Muscle layer of colon (tissue), 2 donors: ENCODE results near the gene TMEM120A.
"Not testable (repeated sequence)": the region's sequence is repeated elsewhere in the genome, so short reads cannot be mapped to it uniquely, and the experiment has no call there.

ENCODE experiments used
- H3K27ac ChIP-seq: one replicate; pipeline ENCODE4 v1.7.0; 2013; ENCODE audit warnings: low read depth, mild to moderate bottlenecking, low read length, moderate library complexity
- H3K27me3 ChIP-seq, 2 donors: one replicate each; pipeline ENCODE4 v1.7.0; 2013; ENCODE audit warnings: low read length in 2 of 2, mild to moderate bottlenecking in 2 of 2; ENCODE audit not compliant: insufficient read depth in 2 of 2, control insufficient read depth in 1 of 2
- H3K36me3 ChIP-seq: one replicate; pipeline ENCODE4 v1.7.0; 2013; ENCODE audit warnings: mild to moderate bottlenecking, low read length; ENCODE audit not compliant: insufficient read depth
- H3K4me1 ChIP-seq: one replicate; pipeline ENCODE4 v1.7.0; 2013; ENCODE audit warnings: mild to moderate bottlenecking, low read length; ENCODE audit not compliant: insufficient read depth
- H3K4me3 ChIP-seq, 2 donors: one replicate each; pipeline ENCODE4 v1.7.0; 2013; ENCODE audit warnings: low read length in 2 of 2, low read depth in 1 of 2, mild to moderate bottlenecking in 1 of 2, moderate library complexity in 1 of 2
- H3K9ac ChIP-seq: one replicate; pipeline ENCODE4 v1.7.0; 2013; ENCODE audit warnings: low read length
- H3K9me3 ChIP-seq: one replicate; pipeline ENCODE4 v1.7.0; 2013; ENCODE audit warnings: mild to moderate bottlenecking, low read length
- donor health status: abdominal sarcoma.
- donor health status: Adenocarcinoma of cecum.

The TMEM120A gene

GRCh38 chr7:76009672-76010600 is 15.5 kb upstream of the TMEM120A start:
- Histone ChIP-seq H3K27ac (no peak overlapping the region), H3K4me3 (no peak overlapping the region), H3K36me3 (peaks cover 5% of the 10 kb centered on the region)

DNA sequence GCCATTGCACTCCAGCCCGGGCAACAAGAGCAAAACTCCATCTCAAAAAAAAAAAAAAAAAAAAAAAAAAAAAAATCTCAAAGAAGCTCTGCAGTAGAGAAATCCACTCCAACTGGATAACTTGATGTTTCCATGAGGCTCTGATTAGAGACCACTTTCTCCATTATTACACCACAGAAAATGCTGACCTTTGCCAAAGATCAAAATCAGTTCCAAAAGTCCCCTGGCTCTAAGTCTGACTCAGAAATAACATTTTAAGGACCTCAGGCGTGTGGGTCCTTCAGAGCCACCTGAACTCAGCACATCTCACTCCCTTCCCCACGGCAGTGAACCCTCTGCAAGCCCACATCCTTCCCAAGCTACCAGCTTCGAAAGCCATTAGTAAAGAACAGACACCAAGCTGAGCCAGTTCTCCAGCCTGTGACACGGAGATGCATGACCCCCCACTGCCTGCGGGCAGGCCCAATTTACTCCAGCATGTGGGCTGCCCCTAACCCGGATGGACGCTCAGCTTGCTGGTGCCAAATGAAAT is 13.8 kb upstream of the TMEM120A start:
- no peak overlapping the region for H3K27ac ChIP-seq
- H3K4me1 ChIP-seq = peaks cover 11% of the 10 kb centered on the region
- peaks cover 7% of the 10 kb centered on the region for H3K36me3 ChIP-seq

More at GRCh38 chr7:76009672-76010600, 15.5 kb upstream of the TMEM120A start:
- H3K9me3 ChIP-seq = no peaks in the 10 kb centered on the region
- no peak overlapping the region for H3K9ac ChIP-seq
- no peaks in the 10 kb centered on the region for H3K27me3 ChIP-seq
- H3K4me1 ChIP-seq = peaks cover 11% of the 10 kb centered on the region

GRCh38 chr7:76005004-76005403 is 10.6 kb upstream of the TMEM120A start:
- not testable (repeated sequence) for H3K27me3 ChIP-seq, H3K9ac ChIP-seq, H3K27ac ChIP-seq, H3K4me3 ChIP-seq, H3K4me1 ChIP-seq, H3K9me3 ChIP-seq
- H3K36me3 ChIP-seq = peaks cover 11% of the 10 kb centered on the region

More for the DNA sequence above, 13.8 kb upstream of the TMEM120A start:
- H3K4me3 ChIP-seq = no peak overlapping the region
- H3K9ac ChIP-seq = no peak overlapping the region
- no peaks in the 10 kb centered on the region for H3K27me3 ChIP-seq
- no peaks in the 10 kb centered on the region for H3K9me3 ChIP-seq

- Histone ChIP-seq H3K9ac (no peak overlapping the region), H3K36me3 (peaks cover 11% of the 10 kb centered on the region), H3K4me1 (no peaks in the 10 kb centered on the region), H3K4me3 (no peak overlapping the region), H3K9me3 (no peaks in the 10 kb centered on the region), H3K27ac (no peak overlapping the region), H3K27me3 (no peaks in the 10 kb centered on the region)
These were observed 9.0 kb upstream of the TMEM120A start for GRCh38 chr7:76003351-76003750.

DNA sequence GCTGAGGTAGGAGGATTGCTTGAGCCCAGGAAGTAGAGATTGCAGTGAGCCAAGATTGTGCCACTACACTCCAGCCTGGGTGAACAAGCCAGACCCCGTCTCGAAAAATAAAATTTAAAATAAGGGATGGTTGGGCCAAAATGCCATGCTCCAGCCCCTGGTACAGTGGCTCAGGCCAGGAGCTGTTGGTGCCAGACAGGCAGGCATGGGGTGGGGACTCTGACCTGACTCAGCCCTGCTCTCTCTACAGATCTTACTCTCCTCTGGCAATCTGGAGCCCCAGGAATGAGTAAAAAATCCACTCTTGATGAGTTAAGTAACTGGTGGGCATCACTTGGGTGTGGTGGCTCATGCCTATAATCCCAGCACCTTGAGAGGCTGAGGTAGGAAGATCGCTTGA is 8.4 kb upstream of the TMEM120A start:
- no peaks in the 10 kb centered on the region for H3K4me1 ChIP-seq
- no peak overlapping the region for H3K27ac ChIP-seq
- H3K36me3 ChIP-seq = peaks cover 11% of the 10 kb centered on the region
- H3K9me3 ChIP-seq = no peaks in the 10 kb centered on the region
- no peak overlapping the region for H3K9ac ChIP-seq
- H3K27me3 ChIP-seq = no peaks in the 10 kb centered on the region
- no peak overlapping the region for H3K4me3 ChIP-seq

GRCh38 chr7:76002139-76002538 is 7.7 kb upstream of the TMEM120A start:
- Histone ChIP-seq H3K36me3 (peaks cover 11% of the 10 kb centered on the region), H3K4me1 (no peaks in the 10 kb centered on the region), H3K27me3 (no peaks in the 10 kb centered on the region), H3K9ac (no peak overlapping the region), H3K9me3 (no peaks in the 10 kb centered on the region), H3K27ac (no peak overlapping the region), H3K4me3 (no peak overlapping the region)

DNA sequence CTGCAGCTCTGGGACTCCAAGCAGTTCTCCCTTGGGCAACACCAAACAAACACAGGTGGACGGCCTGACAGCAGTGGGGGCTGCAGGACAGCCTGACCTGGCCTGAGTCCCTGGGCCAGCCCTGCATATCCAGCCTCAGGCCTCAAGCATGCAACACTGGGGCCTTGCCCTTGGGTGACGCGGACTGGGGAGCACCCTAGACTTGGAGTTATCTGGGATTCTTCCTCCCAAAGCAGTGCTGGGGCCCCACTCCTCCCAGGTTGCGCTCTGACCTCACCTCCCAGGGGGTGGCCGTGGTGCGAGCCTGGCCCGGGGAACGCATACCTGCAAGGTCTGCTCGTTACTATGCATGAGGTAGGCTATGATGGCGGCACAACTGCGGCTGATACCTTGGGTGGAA is 6.2 kb upstream of the TMEM120A start:
- Histone ChIP-seq H3K9me3 (no peaks in the 10 kb centered on the region), H3K4me1 (no peaks in the 10 kb centered on the region), H3K27me3 (no peaks in the 10 kb centered on the region), H3K4me3 (no peak overlapping the region), H3K36me3 (peaks cover 11% of the 10 kb centered on the region), H3K27ac (no peak overlapping the region), H3K9ac (no peak overlapping the region)

- Histone ChIP-seq H3K4me3 (no peak overlapping the region), H3K9me3 (no peaks in the 10 kb centered on the region), H3K4me1 (peaks cover 6% of the 10 kb centered on the region), H3K36me3 (peaks cover 2% of the 10 kb centered on the region), H3K9ac (no peak overlapping the region), H3K27me3 (no peaks in the 10 kb centered on the region), H3K27ac (no peak overlapping the region)
These were observed 3.6 kb upstream of the TMEM120A start for GRCh38 chr7:75998038-75998437.

DNA sequence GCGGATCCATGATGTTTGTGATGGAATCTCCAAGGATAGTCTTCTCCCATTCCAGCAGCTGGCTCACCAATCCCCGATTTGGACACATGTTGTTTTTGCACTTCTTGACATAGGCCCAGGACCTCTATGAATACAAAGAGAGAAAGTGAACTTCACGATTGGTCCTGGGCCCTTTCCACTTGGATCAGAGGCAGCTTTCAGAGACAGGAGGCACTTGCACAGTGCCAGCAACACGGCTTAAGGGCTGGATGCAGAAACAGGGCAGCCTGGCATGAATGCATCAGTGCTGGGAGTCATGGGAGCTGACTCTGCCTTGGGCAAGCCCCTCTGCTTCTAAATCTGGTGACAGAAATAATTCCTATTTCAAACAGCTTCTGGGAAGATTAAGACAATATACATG is 2.1 kb upstream of the TMEM120A start:
- Histone ChIP-seq H3K36me3 (no peaks in the 10 kb centered on the region), H3K27ac (no peak overlapping the region), H3K27me3 (no peaks in the 10 kb centered on the region), H3K4me3 (no peak overlapping the region), H3K9me3 (no peaks in the 10 kb centered on the region), H3K9ac (no peak overlapping the region), H3K4me1 (peaks cover 7% of the 10 kb centered on the region)

DNA sequence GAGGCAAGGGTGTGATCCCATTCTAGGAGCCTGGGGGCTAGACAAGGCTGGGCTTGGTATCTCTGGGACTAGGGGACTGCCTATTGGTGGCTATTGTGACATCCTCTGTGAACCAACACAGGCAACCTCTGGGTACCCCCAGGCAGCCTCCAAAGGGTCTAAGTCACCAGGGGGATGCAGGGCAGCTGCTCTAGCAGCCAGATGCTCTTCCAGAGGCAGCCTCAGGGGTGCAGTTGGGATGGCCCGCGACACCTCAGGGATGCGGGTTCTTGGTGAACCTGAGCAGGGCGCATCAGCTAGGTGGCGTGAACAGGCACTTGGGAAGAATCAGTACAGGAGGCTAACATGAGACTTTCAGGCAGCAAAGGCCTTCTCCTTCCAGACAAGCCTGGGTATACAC is 1.6 kb upstream of the TMEM120A start:
- peaks cover 7% of the 10 kb centered on the region for H3K4me1 ChIP-seq
- H3K27me3 ChIP-seq = no peaks in the 10 kb centered on the region
- H3K9ac ChIP-seq = no peak overlapping the region
- H3K9me3 ChIP-seq = no peaks in the 10 kb centered on the region
- H3K36me3 ChIP-seq = no peaks in the 10 kb centered on the region
- H3K4me3 ChIP-seq = no peak overlapping the region
- H3K27ac ChIP-seq = no peak overlapping the region

DNA sequence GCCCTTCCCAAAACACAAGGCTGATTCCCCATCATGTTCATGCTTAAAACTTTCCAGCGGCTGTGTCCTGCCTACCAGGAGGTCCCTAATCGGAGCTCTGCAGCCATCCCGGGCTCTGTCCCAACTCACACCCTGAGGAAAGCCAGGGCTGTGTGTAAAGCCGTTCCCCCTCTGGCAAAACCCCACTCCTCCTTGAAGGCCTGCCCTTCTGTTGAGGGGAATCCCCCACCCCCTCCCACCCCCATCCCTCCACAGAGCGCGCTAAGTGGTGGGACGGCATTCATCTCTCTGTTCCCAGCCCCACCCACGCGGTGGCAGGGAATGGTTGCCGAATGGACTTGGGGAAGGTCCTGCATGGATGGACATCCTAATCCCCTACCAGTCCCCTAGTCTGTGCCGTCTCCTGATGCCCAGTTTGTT is 667 bp upstream of the TMEM120A start:
- H3K36me3 ChIP-seq = no peaks in the 10 kb centered on the region
- peaks cover 7% of the 10 kb centered on the region for H3K4me1 ChIP-seq
- no peaks in the 10 kb centered on the region for H3K27me3 ChIP-seq
- no peaks in the 10 kb centered on the region for H3K9me3 ChIP-seq
- H3K4me3 ChIP-seq = peak overlapping the region; percentile 71 to 84
- H3K9ac ChIP-seq = peak overlapping the region; percentile 50
- peak overlapping the region; percentile 96 for H3K27ac ChIP-seq
